Activated CD8-positive, alpha-beta memory T cell treated with anti-CD3 and anti-CD28 coated beads, Interleukin-2, amount 50 U/mL, for 24 hours (primary cell): ENCODE measurements around the gene PSPC1.

Experiments
- DNase-seq: peaks from one replicate; pipeline ENCODE4 v3.0.0-alpha.2; 2020; ENCODE audit errors: extremely low read depth

Gene PSPC1

DNA sequence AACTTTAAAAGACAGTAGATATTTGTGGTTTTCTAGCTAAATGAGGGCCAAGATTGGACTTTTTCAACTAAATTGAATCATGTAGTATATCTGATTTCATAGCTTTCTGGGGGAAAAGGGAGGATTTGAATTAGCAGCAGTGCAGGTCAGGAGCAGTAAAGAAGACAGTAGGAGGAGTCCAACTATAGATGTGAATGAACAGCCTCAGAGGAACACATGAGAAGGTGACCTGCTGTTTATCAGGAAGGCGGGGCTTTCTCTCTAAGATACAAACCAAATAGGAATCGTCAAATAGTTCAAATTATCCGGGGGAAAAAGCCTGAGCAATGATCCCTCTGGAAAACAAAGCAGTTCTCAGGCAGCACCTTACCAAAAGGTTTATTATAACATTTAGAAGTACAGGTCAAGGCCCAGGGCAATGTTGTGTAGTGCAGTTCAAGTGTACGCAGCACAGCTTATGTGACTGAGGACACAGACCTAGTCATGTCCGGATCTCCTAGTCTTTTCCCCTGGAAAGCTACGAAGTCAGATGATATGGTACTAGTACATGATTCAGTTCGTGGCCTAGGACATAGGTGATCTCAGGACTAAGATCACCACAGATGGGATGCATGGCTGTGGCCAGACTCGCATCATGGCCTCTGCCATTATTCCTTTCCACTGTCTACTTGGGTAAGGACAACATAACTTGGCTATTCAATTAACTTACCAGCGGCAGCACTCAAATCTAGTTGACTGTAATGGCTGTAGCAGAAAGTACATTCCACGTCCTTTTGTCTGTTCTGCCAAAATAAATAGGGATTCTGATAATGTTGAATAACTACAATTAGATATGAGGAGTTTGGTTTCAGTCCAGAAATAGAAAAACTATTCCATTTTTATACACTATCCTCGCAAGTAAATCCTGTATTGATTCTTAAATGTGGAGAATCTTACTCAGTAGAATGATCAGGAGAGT is 109.0 kb downstream of the PSPC1 start:
- no peak for DNase-seq

DNA sequence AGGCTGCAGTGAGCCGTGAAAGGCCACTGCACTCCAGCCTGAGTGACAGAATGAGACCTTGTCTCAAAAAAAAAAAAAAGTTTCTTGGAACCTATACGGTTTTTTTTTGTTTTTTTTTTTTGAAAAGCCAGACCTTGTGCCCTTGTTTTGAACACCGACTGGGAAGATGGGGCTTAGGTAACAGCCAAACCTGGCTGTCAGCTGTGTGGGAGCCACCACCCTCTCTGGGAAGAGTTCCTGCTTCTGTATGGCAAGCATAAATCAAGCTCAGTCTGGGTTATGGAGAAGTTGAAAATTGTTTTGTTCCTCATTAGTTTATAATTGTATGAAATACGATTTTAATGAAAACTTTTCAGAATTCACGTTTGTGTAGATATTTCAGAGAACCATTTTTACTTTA is 109.8 kb downstream of the PSPC1 start:
- no peak for DNase-seq

DNA sequence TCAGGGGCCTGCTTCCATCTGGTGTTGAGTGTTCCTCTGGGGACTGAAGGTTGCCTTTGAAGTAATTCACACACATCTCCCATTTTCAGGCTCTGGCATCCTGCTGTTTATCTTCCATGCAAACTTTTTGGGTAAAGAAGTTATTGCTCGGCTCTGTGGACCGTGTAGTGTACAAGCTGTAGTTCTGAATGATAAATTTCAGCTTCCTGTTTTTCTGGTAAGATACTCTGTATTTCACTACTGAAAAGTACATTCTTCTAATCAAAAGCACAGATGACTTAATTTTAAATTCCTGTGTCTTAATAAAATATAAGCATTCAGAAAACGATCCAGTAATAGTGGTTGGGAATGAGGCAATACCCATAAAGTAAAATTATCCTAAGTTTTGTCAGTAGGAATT is 112.6 kb downstream of the PSPC1 start:
- DNase-seq: no peak

DNA sequence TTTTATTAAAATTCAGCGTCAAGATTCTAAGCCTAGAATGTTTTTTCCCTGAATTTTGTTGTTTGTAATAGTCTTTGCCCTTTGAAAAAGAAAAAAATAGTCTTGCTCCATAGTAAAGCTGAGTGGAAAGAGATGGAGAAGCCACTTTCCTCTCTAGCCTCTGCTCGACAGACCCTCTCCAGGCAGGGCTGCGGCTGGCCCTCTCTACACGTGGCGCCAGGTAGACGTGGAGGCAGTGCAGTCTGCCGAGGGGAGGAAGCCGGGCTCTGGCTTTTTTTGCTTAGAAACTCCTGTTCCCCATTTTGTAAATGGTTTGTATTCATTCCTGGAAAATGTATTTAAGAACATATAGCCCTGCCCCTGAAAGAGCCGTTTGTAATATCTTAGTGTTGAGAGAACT is 114.0 kb downstream of the PSPC1 start:
- DNase-seq: no peak

DNA sequence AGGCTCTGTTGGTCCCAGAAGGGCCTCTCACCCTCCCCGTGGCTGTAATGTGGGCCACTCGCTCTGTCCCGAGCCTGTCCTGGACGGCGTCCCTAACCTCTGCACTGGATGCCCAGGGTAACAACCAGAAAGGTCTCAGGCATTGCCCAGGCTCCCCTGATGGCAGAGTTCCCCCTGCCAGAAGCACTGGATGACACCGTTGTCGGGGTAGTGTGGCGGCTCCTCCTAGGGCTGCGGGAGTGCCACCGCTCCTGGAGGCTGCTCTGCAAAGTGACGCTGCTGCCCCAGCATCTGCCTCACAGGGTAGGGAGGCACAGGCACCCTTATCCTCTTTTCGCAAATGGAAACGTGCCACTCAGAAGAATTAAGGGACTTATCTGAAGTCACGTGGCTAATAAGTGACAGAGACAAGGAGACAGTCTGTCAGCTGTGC is 117.3 kb downstream of the PSPC1 start:
- DNase-seq: no peak

DNA sequence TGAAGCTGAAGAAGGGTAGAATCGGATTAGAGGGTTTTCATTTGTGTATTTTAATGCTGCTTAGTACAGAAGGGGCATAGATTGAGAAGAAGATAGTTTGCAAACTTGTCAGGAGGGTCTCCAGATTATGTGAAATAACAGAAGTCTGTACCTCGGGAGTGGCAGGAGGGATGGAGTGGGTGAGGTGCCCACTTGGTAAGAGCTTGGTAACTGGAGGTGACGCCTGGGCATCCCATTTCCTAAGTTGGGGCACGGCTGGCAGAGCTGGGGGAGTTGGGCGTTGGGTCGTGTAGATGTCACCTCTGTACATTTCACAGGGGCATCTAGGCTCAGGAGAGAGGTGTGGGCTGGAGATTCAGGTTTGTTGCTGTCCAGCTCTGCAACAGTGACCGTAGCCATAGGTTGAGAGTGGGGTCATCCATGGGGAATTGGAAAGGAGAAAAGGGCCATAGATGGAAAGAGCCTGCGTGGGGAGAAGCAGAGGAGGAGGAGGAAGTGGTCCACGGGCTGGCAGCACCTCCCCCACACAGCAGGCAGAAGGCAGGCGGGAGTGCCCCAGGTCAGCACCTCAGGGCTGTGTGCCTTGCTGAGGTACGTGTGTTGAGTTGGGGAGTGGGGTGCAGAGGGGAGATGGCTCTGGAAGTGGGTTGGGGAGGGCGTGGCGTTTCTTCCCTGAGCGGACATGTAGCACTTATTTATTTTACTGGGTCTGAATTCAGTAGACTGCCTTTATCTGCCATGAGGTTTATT is 118.1 kb downstream of the PSPC1 start:
- DNase-seq: no peak

DNA sequence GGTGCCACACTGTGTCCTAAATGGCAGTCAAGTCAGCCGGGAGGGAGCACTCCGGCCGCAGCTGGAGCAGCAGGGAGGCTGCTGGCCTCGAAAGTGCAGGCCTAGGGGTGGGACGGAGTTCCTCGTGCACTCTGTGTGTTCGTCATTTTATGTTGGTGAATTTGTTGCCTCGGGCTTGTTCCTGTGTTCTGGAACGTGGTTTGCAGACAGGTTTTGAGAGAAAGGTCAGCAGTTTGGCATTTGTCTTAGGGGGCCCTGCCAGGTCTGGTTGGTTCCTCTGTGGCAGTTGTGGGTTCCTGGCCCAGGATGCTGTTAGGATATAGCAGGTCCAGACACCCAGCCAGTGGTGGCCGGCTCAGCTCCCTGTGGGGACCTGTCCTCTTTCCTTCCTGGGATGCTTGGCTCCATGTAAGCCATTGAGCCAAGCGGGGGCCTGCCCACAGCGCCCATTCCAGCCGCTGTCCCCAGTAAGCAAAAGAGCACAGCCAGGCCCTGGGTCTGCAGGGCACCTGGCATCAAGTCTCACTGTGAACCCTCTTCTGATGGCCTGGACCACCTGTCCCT is 119.2 kb downstream of the PSPC1 start:
- DNase-seq: no peak

DNA sequence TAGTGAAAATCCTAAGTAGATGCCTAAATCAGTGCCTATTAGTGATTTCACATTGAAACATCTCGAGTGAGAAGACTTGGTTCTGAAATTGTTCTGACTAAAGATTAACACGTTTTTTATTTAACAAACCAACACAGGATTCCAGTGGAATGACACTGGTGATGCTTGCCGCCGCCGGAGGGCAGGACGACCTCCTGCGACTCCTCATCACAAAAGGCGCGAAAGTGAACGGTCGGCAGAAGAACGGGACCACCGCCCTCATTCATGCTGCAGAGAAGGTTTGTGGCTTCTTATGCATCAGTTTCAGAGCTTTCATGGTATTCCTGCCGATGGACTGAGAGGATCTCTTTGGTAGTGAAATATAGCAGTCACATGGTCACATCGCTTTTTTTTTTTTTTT is 121.2 kb downstream of the PSPC1 start:
- DNase-seq: no peak

DNA sequence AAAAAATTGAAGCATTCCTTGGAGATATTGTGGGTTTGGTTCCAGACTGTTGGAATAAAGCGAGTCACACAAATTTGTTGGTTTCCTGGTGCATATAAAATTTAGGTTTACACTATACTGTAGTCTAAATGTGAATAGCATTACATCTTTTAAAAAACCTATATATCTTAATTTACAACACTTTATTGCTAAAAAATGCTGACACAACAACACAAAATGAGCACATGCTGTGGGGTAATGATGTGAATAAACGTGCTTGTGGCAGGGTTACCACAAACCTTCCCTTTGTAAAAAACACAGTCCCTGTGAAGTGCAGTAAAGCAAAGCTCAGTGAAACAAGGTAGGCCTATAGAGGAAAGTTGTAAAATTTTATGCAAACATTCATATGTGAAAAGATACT is 121.6 kb downstream of the PSPC1 start:
- DNase-seq: no peak

DNA sequence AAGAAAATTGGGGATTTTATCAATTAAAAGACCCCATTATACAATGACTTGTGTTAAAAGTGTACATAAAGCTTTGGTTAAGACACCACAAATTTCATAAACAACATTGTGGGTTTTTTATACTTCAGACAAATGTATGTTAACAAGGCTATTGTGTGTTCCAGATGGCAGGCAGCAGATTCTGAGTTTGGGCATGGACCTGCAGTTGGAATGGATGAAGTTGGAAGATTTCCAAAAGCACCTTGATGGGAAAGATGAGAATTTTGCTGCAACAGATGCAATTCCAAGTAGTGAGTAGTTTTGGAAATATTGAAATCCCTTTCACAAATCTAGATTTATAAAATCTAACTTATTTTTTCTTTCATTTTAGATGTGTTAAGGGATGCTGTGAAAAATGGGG is 123.9 kb downstream of the PSPC1 start:
- DNase-seq: no peak

DNA sequence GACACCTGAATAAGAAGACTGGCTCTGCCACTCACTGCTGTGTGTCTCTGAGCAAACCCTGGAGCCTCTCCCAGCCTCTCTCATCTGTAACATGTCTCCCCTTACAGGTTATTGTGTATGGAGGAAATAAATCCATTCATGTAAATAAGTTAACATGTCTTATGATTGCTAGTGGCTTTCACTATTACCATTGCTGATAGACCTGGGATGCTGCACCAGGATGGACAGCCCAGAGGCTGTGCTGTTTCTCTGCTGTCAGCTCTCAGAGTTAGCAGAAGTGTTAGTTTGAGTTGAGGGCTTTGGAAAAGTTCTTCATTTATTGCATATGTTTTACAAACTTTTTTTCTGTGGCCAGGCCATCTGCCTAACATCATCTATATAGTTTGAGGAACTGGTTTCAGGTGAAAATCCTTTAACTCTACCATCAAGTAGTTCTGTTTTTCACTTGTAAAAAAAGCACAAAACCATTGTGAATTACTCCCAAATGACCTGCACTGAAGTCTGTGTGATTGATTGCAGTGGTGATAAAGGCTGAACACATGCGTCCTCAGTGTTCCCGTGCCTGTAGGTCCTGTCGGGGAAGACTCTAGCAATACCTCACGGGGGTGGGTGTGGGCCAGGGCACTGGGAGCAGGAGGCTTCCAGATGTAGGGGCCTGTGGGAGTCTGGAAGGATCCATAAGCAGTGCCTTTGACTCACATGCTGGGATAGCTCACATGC is 124.7 kb downstream of the PSPC1 start:
- DNase-seq: no peak
